HCT116 (cell line): Measurements from ENCODE around the gene CDC14A.

Source experiments
- ATF3 ChIP-seq: IDR thresholded peaks from 2 replicates; pipeline ENCODE4 v1.6.1; 2012
- CBX3 ChIP-seq: IDR thresholded peaks from 2 replicates; pipeline ENCODE4 v1.6.1; 2012; ENCODE audit warnings: low read depth
- CTCF ChIP-seq, 3 experiments: fragments of 200-600 bp in 1 of 3; sonication (generic) in 1 of 3; IDR thresholded peaks in 2 of 3; conservative IDR thresholded peaks in 1 of 3; 2 replicates each; pipeline ENCODE4 v1.5.1; 2012 to 2017; ENCODE audit warnings: low read depth in 2 of 3, low read length in 2 of 3, antibody characterized with exemption in 1 of 3, borderline replicate concordance in 1 of 3, control low read depth in 1 of 3, mild to moderate bottlenecking in 1 of 3, mixed read lengths in 1 of 3, mixed run types in 1 of 3, moderate library complexity in 1 of 3; ENCODE audit not compliant: insufficient read depth in 1 of 3
- EGR1 ChIP-seq: IDR thresholded peaks from 2 replicates; pipeline ENCODE4 v1.6.1; 2012; ENCODE audit warnings: low read depth
- EZH2 ChIP-seq: fragments of 200-600 bp; sonication (generic); IDR thresholded peaks from 2 replicates; pipeline ENCODE4 v1.6.1; 2017; ENCODE audit warnings: antibody characterized with exemption, mixed run types
- EZH2phosphoT487 ChIP-seq: fragments of 200-600 bp; IDR thresholded peaks from 2 replicates; pipeline ENCODE4 v1.6.1; 2018; ENCODE audit warnings: antibody characterized with exemption, borderline replicate concordance
- FOSL1 ChIP-seq: IDR thresholded peaks from 2 replicates; pipeline ENCODE4 v1.6.1; 2012; ENCODE audit warnings: low read depth
- MAX ChIP-seq: IDR thresholded peaks from 2 replicates; pipeline ENCODE4 v1.6.1; 2012
- POLR2A ChIP-seq: IDR thresholded peaks from 2 replicates; pipeline ENCODE4 v1.7.0; 2011; ENCODE audit warnings: borderline replicate concordance; ENCODE audit not compliant: insufficient read depth, insufficient read length; ENCODE audit errors: extremely low read depth
- POLR2AphosphoS5 ChIP-seq: IDR thresholded peaks from 2 replicates; pipeline ENCODE4 v1.6.1; 2011; ENCODE audit warnings: mild to moderate bottlenecking, low read depth, low read length, moderate library complexity
- RAD21 ChIP-seq: IDR thresholded peaks from 2 replicates; pipeline ENCODE4 v1.6.1; 2012; ENCODE audit warnings: low read depth, mild to moderate bottlenecking
- SIN3A ChIP-seq: IDR thresholded peaks from 2 replicates; pipeline ENCODE4 v1.6.1; 2012; ENCODE audit warnings: low read depth
- SP1 ChIP-seq: IDR thresholded peaks from 2 replicates; pipeline ENCODE4 v1.6.1; 2012; ENCODE audit warnings: low read depth
- TCF7L2 ChIP-seq: IDR thresholded peaks from 2 replicates; pipeline ENCODE4 v1.7.0; 2011; ENCODE audit warnings: borderline replicate concordance, inconsistent platforms; ENCODE audit not compliant: insufficient read depth, insufficient read length; ENCODE audit errors: extremely low read depth

- TF ChIP-seq EZH2: no peak
- TF ChIP-seq POLR2AphosphoS5: no peak
- TF ChIP-seq FOSL1: no peak
- TF ChIP-seq SIN3A: no peak
- no peak for TF ChIP-seq ATF3
- no peak for TF ChIP-seq RAD21
- TF ChIP-seq CTCF (IDR thresholded peaks at IDR 0.05 in 2 of 3, conservative IDR thresholded peaks at IDR 0.05 in 1 of 3; ENCODE audit: borderline replicate concordance in 1 of 3, insufficient read depth in 1 of 3, low read depth in 2 of 3, low read length in 2 of 3): no peak
- no peak for TF ChIP-seq POLR2A
- no peak for TF ChIP-seq EGR1
- no peak for TF ChIP-seq EZH2phosphoT487
- TF ChIP-seq CBX3: no peak
- TF ChIP-seq MAX: no peak
- TF ChIP-seq SP1: no peak
- TF ChIP-seq TCF7L2: no peak
These were observed 204.8 kb downstream of the CDC14A start for GRCh38 chr1:100556925-100557605.
